Stromal cell of bone marrow (primary cell): ENCODE results near the gene CRIP2.

Experiments
- DNase-seq: peaks from one replicate; pipeline ENCODE4 v3.0.0-alpha.2; 2012; ENCODE audit warnings: low read depth

Gene CRIP2

DNA sequence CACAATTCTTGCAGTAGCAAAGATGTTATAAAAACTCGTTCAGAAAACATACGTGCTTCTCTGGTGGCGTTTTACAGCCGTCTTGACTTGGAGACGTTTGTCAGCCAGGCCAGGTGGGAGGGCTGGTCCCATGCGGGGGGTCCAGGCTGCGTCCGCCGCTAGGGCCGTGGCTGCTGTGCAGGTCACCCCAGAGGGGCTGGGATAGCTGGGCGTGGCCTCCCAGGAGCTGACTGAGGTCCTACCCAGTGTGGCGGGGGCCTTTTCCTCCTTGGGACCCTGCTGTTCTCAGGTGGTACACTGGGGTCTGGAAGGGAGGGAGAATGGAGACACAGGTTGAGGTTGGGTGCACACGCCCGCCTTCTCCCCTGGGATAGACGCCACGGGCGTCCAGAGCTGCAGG, 29.8 kb upstream of the CRIP2 start:
- no peak for DNase-seq

DNA sequence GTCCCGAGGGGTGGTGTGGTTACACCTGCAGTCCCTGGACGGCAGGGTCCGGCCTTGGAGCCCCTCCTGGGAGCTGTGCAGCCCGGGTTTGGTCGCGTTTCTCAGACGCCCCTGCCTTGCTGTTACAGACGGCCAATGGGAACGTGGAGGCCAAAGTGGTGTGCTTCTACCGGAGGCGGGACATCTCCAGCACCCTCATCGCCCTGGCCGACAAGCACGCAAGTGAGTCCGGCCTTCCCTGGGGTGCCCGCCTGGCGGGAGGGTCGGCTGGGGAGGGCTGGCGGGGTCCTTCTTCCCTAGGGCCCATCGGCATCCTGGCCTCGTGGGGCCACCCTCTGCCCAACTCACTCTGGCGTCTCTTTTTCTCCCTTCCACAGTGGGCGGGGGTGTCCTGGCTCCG, 29.3 kb upstream of the CRIP2 start:
- DNase-seq = no peak

DNA sequence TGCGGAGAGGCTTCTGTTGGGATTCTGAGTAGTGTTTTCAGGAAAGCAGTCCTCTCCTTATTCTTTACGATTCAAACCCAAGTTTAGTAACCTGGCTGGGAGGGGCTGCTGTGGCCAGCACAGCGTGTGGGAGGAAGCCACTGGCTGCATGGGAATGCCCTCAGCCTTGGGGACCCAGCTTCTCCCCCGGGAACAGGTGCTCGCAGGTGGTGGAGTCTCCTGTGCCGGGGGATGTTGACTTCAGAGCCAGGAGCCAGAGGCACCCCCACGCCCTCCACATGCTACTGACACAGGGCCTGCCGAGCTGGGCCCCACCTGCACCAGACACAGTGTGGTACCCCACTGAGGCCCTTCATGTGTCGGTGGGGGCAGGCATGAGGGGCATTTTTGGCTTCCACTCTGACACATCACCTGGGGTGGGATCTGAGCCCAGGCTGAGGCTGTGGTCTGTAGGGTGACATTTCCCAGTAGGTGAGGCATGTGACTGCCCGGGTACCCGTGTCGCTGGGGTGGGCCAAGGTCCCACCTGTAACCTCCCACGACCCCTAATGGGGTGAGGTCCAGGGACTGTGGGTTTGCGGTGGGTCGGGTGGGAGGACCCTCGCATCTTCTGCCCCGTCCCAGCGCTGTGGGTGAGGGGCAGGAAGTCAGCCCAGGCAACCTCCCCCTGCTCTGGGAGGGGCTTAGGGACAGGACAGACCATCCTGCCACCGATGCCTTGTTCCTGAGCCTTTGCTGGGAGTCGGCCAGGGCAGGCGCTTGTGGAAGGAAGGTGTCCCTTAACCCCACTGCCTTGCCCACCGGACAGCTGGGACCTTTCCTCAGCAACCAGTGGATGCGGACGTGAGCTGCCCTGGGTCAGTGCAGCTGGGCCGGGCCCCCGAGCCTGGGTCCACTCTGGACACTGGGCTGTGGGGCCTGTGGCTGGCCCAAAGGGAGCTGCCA, 28.4 kb upstream of the CRIP2 start:
- no peak for DNase-seq

DNA sequence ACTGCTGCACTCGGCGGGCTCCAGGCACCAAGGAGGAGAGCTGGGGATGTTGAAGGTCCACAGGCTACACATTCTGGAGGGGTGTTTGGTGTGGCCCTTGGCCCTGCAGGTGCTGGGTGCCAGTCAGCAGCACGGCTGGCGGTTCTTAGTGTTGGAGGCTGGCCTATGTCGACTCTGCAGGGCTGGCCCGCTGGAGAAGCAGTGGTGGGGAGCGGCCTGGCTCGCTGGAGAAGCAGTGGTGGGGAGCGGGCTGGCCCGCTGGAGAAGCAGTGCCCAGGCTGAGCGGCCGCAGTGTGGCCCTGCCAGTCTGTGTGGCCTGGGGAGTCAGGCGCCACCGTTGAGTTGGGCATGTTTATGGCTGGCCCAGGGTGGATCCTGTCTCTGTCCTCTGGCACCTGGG, 27.6 kb upstream of the CRIP2 start:
- DNase-seq = no peak

DNA sequence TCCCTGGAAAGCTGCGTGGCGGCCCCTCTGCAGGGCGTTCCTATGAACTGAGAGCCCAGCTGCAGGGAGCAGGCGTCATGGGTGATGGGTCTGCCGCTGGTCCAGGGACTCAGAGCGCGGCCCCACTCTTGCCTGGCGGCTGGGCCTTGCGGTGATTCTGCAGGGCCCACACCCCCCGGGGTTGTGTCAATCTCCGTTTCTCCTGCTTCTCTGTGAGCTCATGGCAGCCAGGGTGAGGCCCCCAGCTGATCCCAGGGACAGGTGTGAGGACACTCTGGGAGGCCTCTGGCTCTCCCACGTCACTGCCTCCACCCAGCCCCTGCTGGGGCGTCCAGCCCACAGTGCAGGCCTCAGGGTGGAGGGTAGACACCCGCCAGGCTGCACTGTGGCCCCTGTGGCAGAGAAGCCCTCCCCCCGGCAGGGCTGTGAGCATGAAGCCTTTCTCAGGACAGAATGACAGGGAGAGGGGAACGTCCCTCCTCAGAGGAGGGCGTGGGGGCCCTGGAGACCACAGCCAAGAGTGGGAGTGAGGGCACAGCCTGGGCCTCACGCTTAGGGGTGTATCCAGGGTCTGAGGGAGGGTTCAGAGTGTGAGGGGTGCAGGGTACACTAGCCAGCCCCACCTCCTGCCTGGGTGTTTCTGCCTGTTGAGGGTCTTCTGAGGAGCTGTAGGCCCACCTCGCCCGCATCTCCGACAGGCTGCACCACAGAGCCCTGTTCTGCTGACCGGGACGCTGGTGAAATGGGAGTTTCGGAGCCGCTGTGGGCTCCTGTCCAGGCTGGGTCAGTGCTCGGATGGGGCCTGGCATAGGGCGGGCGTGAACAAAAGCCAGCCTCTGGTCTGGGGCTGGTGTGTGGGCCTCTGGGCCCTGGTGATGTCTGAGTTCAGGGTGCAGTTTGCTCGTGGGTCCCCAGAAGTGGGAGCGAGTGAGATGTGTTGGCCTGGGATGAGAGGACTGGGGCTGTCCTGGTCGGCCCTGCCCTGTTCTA, 26.7 kb upstream of the CRIP2 start:
- no peak for DNase-seq

DNA sequence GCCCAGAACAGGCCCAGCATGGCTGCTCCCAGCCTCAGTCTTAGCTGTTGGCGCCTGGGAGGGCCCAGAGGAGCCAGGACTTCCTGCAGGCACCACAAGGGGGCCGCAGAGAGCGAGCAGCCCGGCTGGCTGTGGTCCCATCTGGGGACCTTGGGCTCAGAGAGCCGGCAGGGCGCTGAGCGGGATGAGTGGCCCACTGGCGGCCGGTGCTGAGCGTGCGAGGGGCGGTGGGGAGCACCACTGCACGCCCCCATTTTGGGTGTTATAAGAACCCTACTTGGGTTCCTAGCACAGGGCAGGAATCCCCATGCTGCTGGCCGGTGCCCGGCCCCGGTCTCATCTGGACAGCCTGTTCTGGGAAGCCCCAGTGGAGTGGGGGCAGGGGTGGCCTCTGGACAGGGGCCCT, 25.9 kb upstream of the CRIP2 start:
- peak; percentile 18 for DNase-seq

DNA sequence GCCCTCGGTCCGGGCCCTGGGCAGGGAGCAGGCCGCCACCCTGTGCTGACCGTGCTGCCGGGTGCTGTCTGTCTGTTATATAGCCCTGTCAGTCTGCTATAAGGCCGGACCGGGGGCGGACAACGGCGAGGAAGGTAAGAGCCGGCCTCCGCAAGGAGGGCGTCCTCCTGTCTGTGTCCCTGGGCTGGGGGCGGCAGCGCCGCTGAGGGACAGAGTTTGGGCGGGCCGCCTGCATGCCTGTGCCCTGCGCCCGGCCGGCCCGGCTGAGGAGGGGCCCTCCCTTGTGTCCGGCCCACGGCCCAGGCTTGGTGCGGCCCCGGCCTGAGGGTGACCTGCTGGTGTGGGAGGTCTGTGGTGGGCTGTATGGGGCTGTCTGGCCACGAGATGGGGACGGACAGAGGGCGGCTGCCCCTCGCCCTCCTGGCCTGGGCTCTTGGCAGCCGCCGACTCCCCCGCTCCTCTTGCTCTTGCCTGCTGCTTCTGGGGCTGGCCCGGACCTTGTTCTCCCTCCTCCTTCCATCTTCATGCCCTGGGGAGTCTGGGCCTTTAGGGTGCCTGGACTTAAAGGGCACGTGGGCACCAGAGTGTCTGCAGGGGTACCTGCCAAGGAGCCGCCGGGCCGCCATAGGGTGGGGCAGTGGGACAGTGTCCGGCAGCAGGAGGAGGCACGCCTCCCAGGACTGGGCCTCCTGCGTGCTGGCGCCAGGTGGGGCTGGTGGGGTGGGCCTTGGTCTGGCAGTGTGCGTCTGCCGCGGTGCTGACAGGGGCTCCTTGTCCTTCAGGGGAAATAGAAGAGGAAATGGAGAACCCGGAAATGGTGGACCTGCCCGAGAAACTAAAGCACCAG, 25.1 kb upstream of the CRIP2 start:
- DNase-seq = no peak

DNA sequence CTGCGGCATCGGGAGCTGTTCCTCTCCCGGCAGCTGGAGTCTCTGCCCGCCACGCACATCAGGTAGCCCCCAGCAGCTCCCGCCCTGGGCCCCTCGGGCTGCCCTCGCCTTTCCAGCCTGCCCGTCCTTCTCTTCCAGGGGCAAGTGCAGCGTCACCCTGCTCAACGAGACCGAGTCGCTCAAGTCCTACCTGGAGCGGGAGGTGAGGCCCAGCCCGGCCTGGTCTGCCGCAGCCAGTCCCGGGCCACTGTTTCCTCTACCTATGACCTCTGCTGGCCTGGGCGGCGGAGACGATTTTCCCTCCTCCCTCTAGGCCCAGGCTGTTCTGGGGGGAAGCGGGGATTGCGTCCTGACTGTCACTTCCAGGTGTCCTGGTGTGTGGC, 24.5 kb upstream of the CRIP2 start:
- DNase-seq = no peak

DNA sequence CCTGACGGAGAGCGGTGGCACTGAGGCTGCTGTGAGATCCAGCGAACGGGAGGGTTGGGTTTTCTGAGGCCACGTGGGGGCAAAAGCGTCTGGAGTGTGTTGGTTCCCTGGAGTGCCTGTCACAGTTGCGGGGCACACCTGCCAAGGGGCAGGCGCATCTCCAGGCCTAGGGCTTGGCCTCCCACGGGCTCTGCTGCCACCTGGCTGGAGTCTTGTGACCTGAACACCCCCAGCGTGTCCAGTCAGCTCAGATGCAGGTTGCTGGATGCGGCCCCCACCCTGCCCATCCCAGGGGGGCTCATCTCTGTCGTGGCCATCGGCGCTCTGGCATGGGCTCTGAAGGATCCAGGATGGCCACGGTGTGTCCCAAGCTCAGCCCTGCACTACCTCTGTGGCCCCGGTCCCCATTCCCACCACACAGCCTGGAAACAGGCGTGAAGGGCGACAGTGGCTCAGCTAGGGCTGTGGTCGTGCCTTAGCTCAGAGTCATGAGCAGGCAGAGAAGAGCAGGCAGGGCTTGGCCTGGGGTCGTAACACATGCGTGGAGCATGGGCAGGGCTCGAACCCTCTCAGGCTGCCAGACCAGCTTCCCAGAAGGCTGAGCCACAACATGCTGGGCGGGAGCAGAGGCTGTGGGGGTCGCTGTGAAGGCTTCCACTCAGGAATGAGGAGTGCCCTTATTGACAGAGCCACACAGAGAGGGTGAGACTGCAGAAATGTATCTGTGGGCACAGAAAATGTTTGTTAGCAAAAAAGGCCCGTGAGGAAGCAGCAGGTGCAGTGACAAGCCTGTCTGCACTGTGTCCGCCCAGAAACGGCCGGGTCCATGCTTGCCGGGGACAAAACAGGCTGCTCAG, 23.5 kb upstream of the CRIP2 start:
- no peak for DNase-seq

DNA sequence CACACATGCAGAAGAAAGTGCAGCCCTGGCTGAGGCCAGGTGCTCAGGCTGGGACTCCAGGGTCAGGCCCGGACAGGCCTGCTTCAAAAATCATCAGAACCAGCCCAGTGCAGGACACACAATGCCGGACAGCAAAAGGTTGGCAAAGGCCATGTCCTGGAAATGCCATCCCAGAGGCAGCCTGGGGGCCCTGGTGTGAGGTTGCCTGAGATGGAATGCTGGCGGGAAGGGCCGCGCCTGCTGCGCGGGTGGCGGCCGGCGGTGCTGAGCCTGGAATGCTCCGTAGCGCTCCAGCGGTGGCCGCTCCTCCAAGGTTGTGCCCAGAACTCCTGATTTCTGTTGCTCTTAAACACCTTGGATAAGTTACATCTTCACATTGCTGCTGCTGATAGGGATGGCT, 21.7 kb upstream of the CRIP2 start:
- no peak for DNase-seq

DNA sequence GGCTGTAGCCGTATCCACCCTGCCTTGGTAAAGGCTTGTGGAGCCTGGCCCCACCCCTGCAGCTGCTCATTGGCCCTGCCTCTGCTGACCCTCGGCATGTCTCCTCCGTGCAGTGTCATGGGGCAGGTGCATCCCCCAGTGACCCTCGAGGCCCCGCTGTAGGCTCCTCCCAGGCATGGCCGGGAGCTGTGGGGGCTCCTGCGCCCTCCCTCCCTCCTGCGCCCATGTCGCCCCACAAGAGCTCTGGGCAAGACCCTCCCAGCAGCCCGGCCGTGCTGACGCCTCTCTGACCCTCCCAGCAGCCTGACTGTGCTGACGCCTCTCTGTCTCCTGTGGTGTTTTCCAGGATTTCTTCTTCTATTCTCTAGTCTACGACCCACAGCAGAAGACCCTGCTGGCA, 20.8 kb upstream of the CRIP2 start:
- DNase-seq = no peak

DNA sequence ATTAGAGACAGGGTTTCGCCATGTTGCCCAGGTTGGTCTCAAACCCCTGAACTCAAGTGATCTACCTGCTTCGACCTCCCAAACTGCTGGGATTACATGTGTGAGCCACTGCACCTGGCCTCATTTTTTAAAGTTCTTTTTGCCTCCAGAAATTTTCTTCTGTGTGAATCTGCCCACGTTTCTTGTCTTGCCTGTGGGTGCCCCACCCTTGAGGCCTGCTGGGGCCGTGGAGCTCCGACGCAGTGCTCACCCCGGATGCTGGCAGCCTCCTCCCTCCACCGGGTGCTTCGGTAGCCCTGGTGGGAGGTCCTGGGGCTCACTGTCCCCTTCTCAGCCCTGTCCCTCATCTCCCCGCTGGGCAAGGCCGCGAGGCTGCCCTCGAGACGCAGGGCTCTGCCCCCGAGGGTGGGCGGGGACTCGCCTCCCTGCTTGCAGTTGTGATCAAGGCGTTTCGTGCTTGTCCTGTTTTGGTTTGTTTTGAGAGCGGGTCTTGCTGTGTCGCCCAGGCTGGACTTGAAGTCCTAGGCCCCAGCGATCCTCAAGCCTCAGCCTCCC, 19.5 kb upstream of the CRIP2 start:
- DNase-seq = no peak

DNA sequence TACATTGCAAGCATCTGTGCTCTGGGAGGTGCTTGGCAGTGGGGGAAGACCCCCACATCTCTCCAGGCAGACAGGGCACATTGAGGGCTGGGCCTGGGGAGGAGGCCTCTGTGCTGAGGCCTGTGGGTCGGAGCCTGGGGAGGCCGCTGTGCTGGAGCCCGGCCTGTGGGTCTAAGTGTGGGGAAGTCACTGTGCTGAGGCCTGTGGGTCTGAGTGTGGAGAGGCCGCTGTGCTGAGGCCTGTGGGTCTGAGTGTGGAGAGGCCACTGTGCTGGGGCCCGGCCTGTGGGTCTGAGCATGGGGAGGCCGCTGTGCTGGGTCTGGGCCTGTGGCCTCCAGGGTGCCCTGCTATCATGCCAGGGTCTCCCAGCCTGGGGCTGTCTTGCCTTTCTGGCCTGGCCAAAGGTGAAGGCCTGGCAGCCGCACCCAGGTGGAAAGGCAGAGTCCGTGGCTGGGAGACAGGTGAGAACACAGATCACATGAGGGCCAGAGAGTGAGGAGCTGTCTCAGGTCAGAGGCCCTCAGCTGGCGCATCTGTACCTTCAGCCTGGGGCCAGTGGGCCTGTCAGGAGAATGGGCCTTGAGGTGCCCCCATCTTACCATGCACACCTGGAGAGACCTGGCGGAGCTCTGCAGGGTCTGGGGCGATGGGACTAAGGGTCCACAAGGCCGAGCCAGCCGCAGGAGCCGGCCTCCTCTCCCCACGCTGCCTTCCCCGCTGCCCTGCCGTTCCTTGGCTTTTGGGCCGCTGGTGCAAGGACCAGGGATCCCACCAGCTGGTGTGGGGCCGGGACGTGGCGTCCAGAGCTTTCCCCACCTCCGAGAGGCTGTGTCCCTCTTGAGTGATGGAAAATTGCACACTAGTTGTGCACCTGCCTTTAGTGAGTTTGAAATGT, 18.6 kb upstream of the CRIP2 start:
- DNase-seq = no peak

DNA sequence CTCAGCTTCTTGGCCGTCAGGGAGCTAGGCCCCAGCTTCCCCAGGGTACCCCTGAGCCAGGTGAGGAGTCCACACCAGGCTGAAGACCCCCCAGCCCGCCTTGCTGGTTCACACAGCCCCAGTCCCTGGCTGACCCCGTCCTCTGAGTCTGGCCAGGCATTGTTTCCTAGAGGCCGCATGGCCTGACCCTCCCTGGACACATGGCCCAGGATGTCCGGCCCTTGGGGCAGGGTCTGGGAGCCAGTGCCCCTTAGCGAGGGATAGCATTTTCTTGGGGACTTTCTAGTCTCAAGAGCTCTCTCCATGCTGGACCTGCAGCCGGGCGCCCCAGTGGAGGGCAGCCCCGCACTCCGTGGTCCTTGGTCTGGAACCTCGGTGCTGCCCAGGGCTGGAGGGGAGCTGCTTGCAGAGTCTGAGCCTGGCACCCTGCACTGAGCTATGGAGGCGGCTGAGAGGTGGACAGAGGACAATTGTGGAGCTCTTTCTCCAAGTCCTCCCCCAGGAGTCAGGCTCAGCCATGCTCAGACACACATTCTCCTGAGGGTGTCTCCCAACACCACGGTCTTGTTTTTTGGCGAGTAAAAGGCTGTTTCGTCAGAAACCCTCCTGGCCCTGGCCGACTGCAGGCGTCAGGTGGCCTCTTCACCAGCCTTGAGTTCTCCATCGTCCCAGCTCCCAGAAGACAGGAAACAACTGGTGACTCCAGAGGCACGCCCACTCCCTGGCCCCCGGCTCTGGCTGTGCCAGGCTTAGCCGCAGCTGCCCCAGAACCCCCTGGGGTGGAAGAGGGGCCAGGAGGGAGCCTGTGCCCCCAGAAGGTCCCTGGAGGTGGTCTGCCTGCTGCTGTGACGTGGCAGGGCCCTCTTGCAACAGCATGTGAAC, 17.6 kb upstream of the CRIP2 start:
- no peak for DNase-seq

DNA sequence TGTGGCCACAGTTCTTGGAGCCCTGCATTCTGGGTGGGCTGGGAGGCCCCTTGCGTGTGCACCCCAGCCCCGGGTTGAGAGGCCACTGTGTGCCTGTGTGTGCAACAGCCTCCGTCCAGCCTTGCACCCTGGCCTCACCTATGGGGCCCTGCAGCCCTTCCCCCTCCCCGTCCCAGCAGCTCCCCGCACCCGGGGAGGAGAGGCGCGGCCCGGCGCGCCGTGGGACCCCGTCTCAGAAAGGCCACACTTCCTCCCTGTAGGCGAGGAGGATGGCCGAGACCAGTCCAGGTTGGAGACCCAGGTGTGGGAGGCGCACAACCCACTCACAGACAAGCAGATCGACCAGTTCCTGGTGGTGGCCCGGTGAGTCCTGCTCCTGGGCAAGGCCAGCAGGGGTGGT, 16.6 kb upstream of the CRIP2 start:
- DNase-seq = no peak

DNA sequence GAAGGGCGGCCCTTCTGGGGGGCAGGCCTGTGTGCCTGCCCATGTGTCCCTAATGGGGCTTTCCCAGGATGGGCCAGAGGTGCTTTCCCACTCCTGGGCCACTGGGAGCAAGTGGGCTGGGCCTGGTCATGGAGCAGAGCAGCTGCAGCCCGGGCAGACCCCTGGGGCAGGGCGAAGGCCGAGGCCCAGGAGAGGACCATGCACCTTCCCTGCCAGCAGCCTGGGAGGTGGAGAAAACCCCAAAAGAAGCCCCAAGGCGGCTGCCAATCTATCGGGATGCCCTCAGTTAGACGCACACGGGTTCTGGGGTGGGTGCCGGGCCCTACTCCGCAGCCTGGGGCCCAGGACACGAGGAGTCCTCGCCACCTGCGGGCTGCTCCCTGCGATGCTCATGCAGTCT, 16.1 kb upstream of the CRIP2 start:
- no peak for DNase-seq

DNA sequence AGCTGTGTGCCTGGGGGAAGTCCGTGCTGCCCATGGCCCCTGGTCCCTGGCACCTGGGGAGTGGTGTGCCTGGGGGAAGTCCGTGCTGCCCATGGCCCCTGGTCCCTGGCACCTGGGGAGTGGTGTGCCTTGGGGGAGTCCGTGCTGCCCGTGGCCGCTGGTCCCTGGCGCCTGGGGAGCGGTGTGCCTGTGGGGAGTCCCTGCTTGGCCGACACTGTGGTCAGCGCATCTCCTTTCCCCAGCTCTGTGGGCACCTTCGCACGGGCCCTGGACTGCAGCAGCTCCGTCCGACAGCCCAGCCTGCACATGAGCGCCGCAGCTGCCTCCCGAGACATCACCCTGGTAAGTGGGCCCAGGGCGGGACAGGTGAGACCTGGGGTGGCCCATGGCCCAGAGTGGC, 14.5 kb upstream of the CRIP2 start:
- DNase-seq = no peak

DNA sequence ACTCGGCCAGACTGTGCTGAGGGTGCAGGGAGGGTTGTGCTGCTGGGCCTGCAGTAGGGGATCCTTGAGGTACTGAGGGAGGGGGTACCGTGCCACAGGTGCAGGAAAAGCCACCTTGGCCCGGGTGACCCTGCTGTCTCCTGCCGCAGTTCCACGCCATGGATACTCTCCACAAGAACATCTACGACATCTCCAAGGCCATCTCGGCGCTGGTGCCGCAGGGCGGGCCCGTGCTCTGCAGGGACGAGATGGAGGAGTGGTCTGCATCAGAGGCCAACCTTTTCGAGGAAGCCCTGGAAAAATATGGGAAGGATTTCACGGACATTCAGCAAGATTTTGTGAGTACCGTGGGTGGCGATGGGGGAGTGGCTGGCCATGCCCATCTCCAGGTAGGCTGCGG, 14.0 kb upstream of the CRIP2 start:
- DNase-seq = no peak

DNA sequence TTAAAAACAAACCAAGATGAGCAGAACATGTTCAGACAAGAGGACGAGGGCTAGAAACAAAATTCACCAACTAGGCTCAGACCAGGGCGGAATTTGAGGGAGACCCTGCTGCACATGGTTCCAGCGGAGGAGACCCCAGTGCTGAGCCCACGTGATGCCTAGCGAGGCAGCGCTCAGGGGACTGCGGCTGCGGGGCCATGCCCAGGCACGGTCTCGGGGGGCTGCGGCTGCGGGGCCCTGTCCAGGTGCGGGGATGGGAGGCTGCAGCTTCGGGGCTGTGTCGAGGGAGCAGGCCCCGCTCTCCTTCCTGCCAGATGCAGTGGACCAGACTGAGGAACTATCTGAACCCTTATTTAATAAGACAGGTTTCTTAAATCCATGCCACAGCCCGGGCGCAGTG, 12.7 kb upstream of the CRIP2 start:
- DNase-seq = no peak
